GM19463 (cell line): ENCODE measurements around the gene PCDH9.

ENCODE experiments used
- ATAC-seq: cut with Tn5 transposase; IDR thresholded peaks from one replicate; pipeline ENCODE4 v1.9.1; 2021; ENCODE audit warnings: mild to moderate bottlenecking, moderate library complexity; ENCODE audit not compliant: unreplicated experiment

The PCDH9 gene

DNA sequence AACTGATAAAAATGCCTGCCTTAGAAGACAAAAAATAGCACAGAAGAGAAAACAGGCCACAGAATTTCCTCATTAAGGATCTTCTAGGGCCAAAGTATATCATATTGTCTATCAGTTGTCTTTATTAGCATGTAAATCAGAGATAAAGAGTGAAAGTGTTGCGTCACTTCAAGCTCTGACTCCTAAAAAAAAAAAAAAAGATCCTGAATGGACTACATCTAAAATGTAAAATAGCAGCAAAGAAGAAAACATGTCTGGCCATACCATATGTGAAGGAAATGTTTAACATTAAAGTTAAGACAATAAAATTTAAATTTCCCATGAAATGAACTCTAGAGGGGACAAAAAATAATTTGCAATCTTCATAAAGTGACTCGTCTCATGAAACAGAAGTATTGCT is 237.4 kb downstream of the PCDH9 start:
- ATAC-seq = no peak

DNA sequence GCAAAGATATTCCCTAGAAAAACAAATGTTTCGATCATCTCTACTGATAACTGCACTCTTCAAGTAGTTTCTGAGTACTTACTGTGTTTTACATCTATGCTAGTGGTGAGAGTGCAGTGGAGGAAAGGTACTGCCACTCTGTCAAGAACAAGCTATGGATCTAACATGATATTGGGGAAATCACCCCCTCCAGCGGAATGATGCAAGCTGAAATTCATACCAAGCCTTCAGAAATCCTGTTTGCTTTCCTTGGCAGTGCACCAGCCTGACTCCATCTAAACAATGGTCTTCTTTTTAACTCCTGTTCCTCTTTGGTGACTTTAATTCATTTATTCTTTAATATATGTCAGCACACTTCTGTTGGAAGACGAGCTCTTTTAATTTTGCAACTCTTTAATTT is 238.0 kb downstream of the PCDH9 start:
- ATAC-seq = no peak

DNA sequence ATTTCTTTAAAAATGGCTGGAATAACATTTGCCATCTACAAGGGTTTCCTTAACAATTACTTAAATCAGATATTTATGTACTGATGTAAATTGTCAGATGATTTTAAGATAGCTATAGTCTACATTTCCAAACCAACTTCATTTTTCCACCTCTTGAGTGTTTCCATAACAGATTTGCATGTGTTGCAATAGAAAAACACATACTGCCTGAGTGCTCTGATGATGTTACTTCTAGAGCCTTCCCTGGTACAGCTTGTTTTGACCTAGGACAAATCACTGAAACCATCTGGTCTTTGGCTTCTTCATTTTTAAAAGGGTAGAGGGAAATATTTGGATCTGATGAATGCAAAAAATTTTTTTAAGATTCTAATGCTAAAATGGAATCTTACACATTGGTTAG is 245.9 kb downstream of the PCDH9 start:
- no peak for ATAC-seq

DNA sequence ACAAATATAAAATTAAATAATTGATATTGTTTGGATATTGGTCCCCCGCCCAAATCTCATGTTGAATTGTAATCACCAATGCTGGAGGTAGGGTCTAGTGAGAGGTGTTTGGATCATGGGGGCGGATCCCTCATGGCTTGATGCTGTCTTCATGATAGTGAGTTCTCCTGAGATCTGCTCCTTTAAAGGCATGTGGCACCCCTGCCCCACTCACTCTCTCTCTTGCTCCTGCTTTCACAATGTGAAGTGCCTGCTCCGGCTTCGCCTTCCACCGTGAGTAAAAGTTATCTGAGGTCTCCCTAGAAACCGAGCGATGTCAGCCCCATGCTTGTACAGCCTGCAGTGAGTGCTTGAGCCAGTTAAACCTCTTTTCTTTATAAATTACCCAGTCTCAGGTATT is 248.2 kb downstream of the PCDH9 start:
- ATAC-seq = no peak

DNA sequence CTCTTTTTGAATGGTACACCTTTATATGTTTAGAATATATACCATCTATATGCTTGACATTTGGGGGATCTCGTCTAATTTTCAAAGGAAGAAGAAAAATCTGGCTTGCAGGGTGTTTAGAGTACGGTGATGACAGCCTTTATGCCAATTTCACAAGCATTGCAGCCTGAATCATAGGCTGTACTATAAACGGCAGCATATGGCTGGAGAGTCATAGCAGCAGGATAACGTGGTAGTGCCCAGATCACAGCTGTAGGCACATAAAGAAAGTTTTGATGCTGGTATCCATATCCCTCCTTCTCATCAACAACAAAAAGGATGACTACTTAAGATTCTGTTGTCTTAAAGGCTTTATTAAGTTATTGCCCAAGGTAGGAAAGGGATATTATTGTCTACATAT is 253.0 kb downstream of the PCDH9 start:
- no peak for ATAC-seq

DNA sequence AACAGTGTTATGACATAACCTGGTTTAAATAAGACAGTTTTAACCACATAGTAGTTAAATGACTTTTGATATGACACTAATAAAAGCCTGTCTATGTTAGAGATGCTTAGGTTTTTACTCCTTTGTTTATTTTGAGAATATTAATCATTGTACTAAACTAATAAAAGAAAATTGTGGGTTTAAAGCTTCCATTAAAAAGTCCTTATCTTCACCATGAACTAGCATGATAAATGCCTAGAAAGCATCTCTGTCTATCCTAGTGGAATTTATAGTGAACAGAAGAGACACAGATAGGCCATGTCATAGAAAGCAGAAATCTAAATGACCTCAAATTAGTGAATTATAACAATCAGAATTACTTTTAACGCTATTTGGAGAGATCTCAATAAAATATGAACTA is 255.2 kb downstream of the PCDH9 start:
- ATAC-seq = no peak

DNA sequence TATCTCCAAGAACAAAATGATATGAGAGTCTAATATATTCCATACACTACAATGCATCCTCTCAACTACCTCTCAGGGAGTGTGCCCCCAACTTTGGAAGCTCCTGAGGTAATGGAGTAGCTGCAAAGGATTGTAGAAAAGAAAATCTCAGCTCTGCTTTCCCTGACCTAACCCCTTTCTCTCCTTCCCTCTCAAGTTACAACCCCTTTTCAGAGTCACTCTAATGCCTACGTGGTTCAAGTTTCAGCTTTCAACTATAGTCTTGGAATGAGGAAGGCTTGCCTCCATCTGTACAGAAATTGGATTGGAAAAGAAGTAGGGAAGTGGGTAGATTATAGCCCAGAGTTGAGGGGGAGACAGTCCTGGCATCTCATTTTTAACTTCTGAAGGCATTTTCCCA is 256.0 kb downstream of the PCDH9 start:
- ATAC-seq = no peak

DNA sequence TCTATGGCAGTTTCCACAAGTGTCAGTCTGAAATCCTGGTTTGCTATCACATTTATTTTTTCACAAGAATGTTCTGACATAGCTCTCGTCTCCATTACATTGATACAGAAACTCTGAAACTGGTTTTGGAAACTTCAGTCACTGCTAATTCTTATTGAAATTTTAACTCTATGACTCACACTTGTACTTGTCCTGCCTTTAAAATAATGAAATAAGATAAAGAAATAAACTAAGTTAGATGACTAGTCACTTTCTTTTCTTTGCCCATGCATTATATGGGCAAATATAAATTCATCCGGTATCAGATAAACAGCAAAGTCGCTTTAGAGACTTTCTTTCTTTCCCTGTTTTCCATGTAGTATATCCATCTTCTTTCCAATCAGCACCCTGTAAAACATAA is 257.5 kb downstream of the PCDH9 start:
- ATAC-seq = no peak

DNA sequence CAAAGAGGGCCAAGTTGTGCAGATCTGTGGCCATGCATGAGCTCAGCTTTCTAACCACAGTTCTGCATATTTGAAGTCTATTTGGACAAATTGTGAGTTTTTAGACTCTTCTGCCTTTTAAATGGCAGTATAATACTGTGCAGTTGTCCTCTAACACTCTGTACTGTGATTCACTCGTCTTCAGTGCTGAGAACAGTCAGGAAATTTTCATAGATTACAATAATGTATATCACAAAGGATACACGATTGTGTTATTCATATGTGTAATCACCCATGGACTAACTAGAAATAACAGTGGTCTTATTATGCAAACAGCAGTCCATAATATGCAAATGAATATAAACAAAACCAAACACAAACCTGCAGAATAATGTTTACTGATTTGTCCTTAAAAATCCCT is 259.1 kb downstream of the PCDH9 start:
- ATAC-seq = no peak

DNA sequence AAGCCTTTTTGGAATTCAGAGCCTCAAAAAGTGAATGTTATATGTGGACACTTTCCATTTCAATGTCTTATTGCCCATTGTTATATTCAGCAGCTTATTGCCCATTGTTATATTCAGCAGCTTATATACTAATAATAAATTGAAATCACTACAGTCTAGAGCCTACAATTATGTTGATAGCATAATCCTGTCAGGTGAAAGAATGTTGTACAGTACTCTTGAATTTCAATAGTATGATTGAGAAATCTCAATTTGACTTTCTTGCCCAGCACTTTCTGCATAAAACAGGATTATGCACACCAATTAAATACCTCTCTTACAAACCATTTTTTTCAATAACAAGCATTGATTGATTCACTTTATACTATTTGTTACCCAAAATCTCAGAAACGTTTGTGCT is 260.8 kb downstream of the PCDH9 start:
- no peak for ATAC-seq

DNA sequence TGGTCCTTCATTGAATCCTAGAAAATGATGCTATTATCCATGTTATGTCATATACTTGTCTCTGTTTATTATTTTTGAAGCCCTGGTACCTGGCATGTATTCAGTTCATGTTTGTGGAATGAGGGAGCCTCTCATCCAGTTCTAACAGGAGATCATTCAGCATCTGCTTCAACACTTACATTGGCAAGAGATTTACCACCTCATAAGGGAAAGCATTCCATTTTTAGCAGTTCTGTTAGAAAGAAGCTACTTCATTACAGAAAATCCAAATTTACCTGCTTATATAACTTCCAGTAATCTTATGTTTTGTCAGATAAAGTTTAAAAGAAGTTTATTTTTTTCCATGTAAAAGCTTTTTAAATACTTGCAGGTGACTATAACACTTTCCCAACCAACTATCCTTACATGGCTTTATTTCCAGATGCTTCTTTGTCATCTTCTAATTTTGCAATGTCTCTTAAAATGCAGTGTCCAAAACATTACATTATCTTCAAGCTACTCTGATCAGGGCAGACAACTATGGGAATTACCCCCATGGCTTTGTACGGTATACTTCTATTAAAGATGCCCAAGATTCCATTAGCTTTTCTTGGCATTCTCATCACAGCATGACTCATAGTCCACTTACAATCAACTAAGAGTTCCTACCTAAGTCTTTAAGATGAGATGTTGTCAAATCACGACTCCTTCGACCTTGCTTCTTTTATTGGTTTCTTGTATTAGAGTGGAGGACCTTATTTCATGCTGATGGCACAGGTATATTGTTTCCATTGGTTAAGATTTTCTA is 262.1 kb downstream of the PCDH9 start:
- ATAC-seq = no peak

DNA sequence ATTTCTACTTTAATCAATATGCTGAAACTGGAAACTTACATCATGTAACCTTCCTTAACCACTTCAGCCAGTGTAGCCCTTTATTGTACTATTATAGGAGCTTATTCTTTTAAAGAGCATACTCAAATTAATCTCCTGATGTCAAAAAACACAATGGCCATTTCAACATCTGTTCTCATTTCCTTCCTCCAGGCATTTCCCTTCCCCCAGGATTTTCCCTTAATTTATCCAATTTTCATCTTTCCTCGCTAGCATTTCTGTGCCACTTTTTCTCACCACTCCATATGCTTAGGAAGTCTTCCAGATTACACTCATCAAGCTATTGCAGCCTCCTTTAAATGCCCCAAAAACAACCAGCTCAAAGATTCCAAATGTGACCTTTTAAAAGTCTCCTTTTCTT is 265.0 kb downstream of the PCDH9 start:
- no peak for ATAC-seq

DNA sequence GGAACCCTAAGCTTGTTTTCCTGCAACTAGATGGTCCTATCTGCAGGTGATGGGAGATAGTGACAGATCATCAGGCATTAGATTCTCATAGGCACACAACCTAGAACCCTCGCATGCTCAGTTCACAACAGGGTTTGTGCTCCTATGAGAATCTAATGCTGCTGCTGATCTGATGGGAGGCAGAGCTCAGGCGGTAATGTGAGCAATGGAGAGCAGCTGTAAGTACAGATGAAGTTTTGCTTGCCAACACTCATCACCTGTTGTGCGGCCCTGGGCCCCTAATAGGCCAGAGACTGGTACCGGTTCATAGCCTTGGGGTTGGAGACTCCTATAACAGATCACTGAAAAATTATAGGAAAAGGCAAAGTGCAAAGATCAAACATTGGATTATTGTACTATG is 267.2 kb downstream of the PCDH9 start:
- no peak for ATAC-seq

DNA sequence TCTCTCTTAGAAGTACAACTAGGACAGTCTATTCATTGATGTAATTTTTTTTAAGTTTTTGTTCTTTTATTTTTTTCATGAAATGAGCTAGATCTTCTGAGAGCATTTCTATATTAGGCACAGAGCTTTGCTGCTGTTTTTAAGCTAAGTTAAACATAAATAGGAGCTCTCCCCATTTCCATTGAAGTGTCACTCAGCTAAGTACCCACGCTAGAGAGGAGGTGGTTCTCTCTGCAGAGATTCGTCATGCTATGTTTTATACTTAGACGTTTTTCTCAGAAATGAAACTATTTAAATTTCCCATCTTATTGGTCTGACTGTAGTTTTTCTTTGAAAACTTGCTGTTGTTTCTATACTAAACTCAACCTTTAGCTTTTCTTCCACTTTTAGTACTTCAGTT is 271.5 kb downstream of the PCDH9 start:
- peak; percentile 82 for ATAC-seq

DNA sequence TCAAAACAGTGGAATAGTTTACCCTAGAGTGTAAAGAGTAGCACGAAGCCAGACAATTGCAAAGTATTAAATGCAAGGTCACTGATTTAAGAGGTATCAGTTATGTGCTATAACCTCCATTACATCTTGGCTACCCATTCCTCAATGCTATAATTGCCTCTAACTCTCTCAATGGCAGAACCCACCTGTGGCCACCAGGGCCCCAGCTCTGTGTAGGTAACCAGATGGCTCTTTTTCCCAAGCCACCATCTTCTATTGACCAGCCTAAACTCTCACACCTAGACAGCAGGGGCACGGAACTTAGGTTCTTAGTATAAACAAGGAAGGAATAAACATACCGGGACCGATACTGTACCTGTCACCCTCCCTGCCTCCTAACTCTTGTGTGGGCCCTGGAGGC is 277.6 kb downstream of the PCDH9 start:
- no peak for ATAC-seq

DNA sequence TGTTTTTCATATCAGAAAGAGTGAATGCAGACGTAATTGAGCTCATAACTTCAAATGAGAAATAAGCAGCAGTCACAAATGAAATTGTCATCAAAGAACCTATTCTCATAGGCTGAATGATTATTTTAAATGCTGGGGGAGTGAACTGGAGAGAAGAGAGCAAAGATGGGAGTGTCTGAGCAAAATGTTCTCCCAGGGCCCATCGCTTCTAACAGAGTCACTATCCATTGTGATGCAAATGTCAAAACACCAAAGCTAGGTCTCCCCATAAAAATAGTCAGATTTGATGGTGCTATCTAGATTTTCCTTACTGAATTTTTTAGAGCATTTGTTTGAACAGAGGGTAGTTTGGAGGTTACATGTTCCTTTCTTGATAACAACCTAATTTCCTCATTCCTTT is 278.7 kb downstream of the PCDH9 start:
- ATAC-seq = no peak

DNA sequence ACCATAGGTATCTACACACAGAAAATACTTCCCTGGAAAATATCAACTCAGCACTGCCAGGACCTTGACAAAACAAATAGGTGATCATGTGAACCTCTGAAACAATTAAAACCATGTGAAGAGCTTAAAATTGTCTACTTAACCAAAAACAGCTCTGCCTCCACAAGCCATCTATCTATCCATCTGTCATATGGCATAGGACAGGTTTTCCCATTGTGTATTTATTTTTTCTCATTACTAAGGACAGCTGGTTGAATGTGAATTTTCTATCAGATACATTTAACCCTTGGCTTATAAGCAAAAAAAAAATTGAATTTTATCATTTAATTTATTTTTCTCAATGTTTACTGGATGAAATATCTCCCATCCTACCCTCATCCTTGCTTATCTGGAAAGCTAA is 279.5 kb downstream of the PCDH9 start:
- no peak for ATAC-seq

DNA sequence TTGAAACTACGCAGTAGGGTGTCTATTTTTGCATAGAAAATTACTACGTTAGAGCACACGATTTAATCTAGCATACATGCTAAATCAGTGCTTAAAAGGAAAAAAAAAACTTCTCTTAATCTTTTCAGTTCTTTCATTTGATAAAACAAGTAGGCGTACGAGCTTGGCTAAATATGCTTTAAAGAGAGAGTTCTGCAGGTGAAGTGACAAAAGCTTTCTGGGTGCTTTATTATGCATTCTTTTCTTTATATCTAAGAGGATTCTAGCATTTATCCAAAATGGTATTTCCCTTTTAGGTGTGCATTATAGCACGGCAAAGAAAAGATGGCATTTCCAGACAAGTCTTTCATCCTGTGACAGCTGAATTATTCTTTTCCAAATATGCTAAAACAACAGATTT is 281.2 kb downstream of the PCDH9 start:
- ATAC-seq = no peak

DNA sequence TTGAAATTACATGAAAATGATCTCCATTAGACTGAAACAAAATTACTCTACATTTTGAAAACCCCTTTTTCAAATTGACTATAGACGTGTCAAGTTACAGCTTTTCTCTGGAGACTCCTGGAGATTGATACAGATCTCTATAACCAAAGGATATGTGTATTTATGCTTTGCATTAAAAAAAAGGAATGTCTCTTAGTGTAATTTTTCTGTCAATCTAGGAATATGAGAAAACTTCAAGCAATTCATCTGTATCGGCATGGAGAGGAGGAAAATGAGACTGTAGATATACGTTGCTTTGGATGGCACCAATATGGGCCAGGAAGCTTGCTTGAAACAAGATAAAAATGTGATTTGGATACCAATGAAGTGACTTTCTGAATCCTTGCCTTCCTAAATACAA is 286.6 kb downstream of the PCDH9 start:
- no peak for ATAC-seq

DNA sequence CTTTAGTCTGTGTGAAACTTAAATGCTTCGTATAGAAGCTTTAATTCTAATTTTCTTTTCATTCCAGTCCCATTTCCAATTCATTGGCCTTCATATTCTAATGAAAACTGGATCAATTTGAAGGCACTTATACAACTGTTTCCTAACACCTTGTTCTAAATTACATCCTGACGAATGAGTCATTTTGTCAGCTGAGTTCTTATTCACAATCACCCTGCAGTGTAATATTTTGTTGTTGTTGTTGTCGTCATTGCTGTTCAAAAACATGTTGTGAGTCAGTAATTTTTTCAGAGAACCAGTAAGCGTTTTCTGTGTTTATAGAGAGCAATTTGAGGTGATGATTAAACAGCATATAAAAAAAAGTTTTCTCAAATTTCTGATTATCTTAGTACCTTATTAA is 290.0 kb downstream of the PCDH9 start:
- ATAC-seq = no peak

DNA sequence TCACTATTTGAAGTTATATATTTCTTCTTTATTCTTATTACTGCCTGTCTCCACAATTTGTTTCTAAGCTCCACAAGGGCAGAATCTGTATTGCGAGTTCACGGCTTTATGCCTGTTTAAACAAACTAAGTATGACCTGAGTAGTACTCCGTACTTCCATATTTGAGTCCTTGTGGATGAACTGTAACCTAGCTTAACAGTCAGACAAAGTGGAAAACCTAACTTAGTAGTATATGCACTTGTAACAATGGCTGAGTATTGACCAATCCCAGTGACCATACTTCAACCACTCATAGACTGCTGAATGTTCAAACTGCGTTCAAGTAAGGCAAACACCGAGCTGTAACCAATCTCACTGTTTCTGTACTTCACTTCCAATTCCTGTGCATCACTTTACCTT is 292.7 kb downstream of the PCDH9 start:
- ATAC-seq = no peak

DNA sequence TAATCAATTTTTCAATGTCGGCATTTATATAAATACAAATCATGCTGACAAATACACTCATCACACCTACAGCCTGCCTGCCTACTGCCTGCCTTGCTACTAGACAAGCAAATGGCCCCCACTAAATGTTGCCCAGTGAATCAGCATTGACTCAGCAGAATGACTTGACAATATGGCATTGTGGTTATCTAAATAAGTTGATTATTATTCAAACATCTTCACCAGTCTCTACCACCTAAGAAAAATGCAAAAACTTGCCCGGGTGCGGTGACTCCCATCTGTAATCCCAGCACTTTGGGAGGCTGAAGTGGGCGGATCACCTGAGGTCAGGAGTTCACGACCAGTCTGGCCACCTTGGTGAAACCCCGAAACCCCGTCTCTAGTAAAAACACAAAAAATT is 296.1 kb downstream of the PCDH9 start:
- ATAC-seq = no peak

DNA sequence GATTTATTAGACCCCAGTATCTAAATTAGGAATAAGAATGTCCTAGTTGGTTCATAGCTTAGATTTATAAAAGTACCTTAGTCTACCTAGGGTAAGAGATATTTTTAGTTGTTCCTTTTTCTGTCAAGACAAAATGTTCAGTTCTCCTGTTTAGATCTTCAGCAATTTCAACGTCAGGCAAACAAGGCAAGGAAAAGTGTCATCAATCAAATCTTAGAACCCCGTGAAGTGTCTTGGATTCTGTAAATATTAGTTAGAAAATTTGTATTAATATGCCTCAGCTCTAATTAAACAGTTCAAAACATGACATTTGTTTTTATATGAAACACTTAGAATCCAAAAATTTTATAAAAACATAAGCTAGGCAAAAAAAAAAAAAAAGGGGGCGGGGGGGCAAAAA is 296.6 kb downstream of the PCDH9 start:
- ATAC-seq = no peak
